GM18505 (cell line): ENCODE results near the gene IRAG1.

ENCODE experiments used
- ATAC-seq: cut with Tn5 transposase; IDR thresholded peaks from one replicate; pipeline ENCODE4 v1.9.1; 2021; ENCODE audit not compliant: unreplicated experiment
- POLR2A ChIP-seq: IDR thresholded peaks from 4 replicates; pipeline ENCODE4 v1.6.1; 2011; ENCODE audit warnings: borderline replicate concordance; ENCODE audit not compliant: insufficient read depth, insufficient read length; ENCODE audit errors: extremely low read depth

Gene IRAG1

GRCh38 chr11:10655227-10655626, 38.3 kb downstream of the IRAG1 start:
- no peak for ATAC-seq
- no peak for TF ChIP-seq POLR2A

DNA sequence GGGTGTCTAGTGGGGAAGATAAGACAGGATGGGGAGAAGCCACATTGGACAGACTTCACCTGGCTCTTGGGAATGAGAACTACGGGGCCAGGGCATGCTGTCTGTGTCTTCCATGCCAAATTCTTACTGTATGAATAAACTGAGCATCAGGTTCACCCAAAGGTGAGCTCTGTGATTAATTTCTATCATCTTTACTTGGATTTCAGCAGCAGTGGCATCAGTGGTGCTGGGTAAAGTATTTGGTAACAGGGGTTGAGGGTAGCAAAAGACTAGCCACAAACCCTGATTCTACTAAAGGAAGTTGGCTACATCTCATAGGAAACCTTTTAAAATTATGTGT, 38.8 kb downstream of the IRAG1 start:
- ATAC-seq = no peak

DNA sequence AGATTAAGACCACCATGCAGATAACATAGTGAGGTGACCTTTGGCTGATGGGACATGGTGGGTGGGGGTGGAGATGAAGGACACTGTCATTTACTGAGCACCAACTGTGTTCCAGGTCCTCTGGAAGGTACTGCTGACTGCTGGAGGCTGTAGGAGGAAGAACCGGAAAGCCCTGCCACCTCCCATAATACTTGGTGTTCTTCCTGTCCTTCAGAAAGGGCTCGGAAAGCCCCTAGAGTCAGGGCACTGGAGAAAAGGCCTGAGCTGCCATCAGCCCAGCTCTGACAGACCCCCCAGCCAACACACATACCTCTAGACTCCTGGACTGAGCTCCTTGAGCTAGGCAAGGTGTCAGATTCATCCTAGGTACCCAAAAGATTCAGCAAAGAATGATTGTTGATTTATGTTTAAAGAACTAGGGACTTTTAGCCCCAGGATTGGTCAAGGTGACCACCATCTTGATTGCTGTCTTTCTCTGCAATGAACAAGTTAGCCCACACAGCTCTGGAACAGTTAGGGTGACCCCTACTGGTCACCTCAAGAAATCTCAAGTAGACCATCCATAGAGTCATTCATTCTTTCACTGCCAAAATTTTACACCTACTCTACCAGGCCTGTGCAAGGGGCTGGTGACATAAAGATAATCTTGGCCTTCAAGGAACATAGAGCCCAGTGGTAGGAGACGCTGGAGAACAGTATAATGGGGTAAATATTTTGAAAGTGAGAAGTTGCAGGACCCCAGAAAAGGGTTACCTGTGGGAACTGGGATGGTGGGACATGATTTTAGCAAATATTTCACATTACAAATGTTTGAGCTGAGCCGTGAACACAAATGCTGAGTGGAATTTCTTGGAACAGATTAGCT, 39.4 kb downstream of the IRAG1 start:
- no peak for ATAC-seq
- TF ChIP-seq POLR2A = no peak

More for the DNA sequence above, 38.8 kb downstream of the IRAG1 start:
- TF ChIP-seq POLR2A = no peak

DNA sequence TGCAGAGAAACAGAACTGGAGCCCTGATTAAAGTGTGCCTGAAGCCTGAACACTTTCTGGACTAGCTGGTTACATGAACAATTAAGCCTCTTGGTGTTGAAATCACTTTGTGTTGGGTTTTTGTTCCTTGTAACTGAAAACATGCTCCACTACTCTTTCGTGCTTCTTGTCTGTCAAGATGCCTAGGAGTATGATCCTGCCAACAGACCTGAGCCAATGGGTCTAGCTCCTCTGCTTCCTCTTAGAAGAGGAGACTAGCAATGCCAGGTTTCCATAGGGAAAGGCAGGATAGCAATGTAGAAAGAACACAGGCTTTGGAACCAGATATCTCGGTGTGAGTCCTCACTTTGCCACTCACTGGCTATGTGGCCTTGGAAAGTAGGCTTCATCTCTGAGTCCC, 40.3 kb downstream of the IRAG1 start:
- TF ChIP-seq POLR2A = no peak
- ATAC-seq = no peak

- TF ChIP-seq POLR2A = no peak
- ATAC-seq = no peak
These were observed 41.7 kb downstream of the IRAG1 start for GRCh38 chr11:10651656-10652361.

DNA sequence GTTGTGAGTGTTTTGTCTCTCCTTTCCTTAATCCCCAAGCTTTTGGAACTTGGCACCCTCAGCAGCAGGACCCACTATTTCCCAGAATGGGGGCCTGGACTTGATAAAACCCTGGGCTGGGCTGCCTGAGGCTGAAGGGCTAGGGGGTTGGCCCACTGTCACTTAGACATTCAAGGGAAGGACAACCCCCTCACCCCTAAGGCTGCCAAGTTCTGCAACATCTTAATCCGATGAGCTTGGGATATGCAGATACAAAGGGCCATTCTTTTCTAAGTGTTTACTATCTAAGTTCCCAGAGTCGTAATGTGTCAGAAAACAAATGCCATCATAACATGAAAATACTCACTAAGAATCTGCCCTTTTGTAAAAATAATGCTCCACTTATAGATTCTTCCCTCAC, 42.9 kb downstream of the IRAG1 start:
- no peak for ATAC-seq
- no peak for TF ChIP-seq POLR2A

DNA sequence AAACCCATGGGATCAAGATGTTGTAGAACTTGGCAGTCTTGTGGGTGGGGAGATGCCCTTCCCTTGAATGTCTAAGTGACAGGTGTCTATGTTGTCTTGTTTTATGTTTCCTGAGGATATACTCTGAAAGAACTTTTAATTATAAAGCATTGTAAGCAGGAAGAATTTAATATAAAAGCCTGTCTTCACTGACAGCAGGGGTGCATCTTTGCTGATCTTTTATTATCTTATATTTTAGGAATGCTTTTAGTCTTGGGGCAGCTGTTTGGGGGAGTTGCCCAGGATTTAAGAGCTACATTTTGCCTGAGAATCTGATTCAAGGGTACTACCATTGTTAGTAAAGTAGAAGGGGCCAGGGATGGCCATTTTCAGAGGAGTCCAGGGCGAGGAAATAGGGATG, 43.4 kb downstream of the IRAG1 start:
- TF ChIP-seq POLR2A = no peak
- no peak for ATAC-seq

DNA sequence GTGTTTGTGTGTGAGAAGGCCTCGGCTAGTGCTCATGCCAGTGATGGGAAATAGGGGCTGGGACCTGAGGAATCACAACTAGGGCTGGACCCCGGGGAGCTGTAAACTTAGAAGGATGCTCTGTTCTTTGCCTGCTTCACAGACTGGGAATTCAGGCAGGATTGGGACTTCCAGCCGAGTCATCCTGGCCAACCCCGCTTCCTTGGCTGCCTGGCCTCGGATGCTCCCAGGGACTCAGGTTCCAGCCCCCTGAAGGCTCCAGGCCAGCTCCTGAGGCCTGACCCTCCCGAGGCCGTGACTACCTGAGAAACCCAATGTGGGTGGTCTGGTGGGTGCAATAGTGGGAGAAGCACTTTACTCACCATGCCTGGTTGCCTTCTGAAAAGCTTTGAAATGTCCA, 44.7 kb downstream of the IRAG1 start:
- ATAC-seq = no peak
- no peak for TF ChIP-seq POLR2A

GRCh38 chr11:10646681-10647355, 46.7 kb downstream of the IRAG1 start:
- TF ChIP-seq POLR2A = no peak
- ATAC-seq = no peak

DNA sequence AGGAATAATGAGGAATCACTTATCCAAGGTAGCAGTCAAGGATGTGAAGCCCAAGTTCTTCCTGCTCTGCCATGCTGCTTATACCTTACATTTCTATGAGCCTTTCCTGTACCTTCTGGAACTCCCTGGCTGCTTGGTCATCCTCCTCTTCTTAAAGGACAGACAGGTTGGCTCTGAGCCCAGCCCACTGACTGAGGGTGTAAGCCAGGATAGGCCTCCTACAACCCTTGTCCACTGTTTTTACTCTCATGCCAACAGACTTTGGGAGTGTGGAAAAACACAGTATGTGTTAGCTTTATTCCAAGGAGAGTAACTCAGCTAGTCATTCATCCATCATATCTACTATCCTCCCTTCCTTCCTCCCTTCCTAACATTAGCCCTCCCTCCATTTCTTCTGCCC, 47.5 kb downstream of the IRAG1 start:
- no peak for TF ChIP-seq POLR2A
- no peak for ATAC-seq

DNA sequence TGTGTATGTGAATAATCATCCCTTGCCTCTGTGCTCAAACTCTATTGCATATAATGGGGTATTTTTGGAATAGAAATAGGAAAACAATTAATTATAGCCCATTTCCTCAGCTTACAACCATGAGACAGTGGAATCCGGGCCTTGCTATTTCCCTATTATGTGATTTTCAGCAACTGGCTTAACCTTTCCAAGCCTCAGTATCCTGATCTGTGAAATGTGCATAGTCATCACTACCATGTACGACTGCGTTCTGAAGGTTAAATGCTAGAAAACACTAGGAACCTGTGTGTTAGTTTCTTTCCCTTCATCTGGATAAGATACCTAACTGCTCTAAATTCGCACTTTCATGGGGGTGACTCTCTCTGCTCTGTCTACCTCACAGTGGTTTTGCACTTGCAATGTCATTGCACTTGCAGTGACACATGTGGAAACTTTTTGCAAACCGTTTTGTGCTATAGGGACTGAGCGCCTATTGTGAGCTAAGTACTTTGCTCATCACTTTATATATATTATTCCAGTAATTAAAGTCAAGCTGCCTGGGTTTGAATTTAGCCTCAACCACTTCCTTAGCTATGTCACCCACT, 48.3 kb downstream of the IRAG1 start:
- no peak for TF ChIP-seq POLR2A
- no peak for ATAC-seq
